Gastrocnemius medialis (tissue), 4 donors: ENCODE measurements around the gene EXOC2. TPM values are rescaled to one million over a fixed set of nuclear protein-coding genes. Genes with fewer than 3 reads are reported as not detected.

Experiments used
- ATAC-seq, 2 donors: fragments of 150-250 bp; one replicate each; pipeline ENCODE4 v1.9.1; 2016
- DNase-seq, 2 donors: peaks; one replicate each; pipeline ENCODE4 v3.0.0-alpha.2; 2019
- H3K27ac ChIP-seq, 4 donors: fragments of 200-600 bp; sonication (generic); 1 replicate in 1 of 4; 2 replicates in 3 of 4; pipeline ENCODE4 v1.5.1; 2016 to 2018; ENCODE audit warnings: mild to moderate bottlenecking in 2 of 4, moderate library complexity in 1 of 4
- H3K27me3 ChIP-seq, 3 donors: fragments of 200-600 bp; sonication (generic) in 2 of 3; 1 replicate in 1 of 3; 2 replicates in 2 of 3; pipeline versions ENCODE4 v1.5.1 to v1.6.0; 2016 to 2019; ENCODE audit warnings: mild to moderate bottlenecking in 1 of 3, moderate library complexity in 1 of 3
- H3K36me3 ChIP-seq, 2 donors: fragments of 200-600 bp; sonication (generic) in 1 of 2; one replicate each; pipeline ENCODE4 v1.5.1; 2017 to 2018
- H3K4me1 ChIP-seq, 2 donors: fragments of 200-600 bp; sonication (generic) in 1 of 2; one replicate each; pipeline ENCODE4 v1.5.1; 2016 to 2017; ENCODE audit warnings: mild to moderate bottlenecking in 2 of 2
- H3K4me3 ChIP-seq, 4 donors: fragments of 200-600 bp; sonication (generic) in 3 of 4; 1 replicate in 1 of 4; 2 replicates in 3 of 4; pipeline ENCODE4 v1.5.1; 2016 to 2019; ENCODE audit warnings: mild to moderate bottlenecking in 2 of 4
- H3K9me3 ChIP-seq, 3 donors: fragments of 200-600 bp; sonication (generic) in 2 of 3; 1 replicate in 1 of 3; 2 replicates in 2 of 3; pipeline ENCODE4 v1.5.1; 2016 to 2019
- CTCF ChIP-seq, 5 experiments: fragments of 450-650 bp in 3 of 5; fragments of 200-600 bp in 2 of 5; sonication (generic) in 2 of 5; IDR thresholded peaks in 4 of 5; conservative IDR thresholded peaks in 1 of 5; 1 replicate in 4 of 5; 2 replicates in 1 of 5; pipeline ENCODE4 v1.5.1; 2016 to 2019; ENCODE audit warnings: antibody characterized with exemption in 5 of 5, mild to moderate bottlenecking in 3 of 5, moderate library complexity in 3 of 5
- POLR2A ChIP-seq, 2 donors: fragments of 450-650 bp; IDR thresholded peaks; one replicate each; pipeline ENCODE4 v1.6.1; 2017; ENCODE audit warnings: antibody characterized with exemption in 2 of 2, mild to moderate bottlenecking in 2 of 2, moderate library complexity in 2 of 2
- in situ Hi-C, 4 donors: fragments of 200-750 bp; cut with MboI; loops; one replicate each; pipeline versions ENCODE4 v1.15.0 to v1.8.0; 2017; ENCODE audit warnings: low sequenced_read_pairs in 4 of 4
- intact Hi-C: fragments of 100-400 bp; cut with DNase I; formaldehyde crosslinking; loops from one replicate; pipeline ENCODE4 v1.15.1; 2023; ENCODE audit warnings: low total_unique reads
- total RNA-seq, 4 donors: library from RNA; depleted of rRNA; stranded (reverse); fragments of >200 nt; gene quantifications; one replicate each; pipeline versions ENCODE4 v1.1.0 to v1.2.3, GENCODE V29; 2016

Gene EXOC2
- total RNA-seq, 4 donors from 2014 or later: 12.6 to 16.4 (median 15.0) TPM

- TF ChIP-seq POLR2A (IDR thresholded peaks at IDR 0.05): no peak
- TF ChIP-seq CTCF (IDR thresholded peaks at IDR 0.05 in 4 of 5, conservative IDR thresholded peaks at IDR 0.05 in 1 of 5): no peak
Measured at GRCh38 chr6:683742-684440, 9.0 kb downstream of the EXOC2 start.

GRCh38 chr6:680666-681340 lies 12.1 kb downstream of the EXOC2 start:
- Histone ChIP-seq H3K27me3 (no peaks in the 10 kb centered on the region), H3K9me3 (no peaks in the 10 kb centered on the region), H3K4me1 (peaks cover 32 to 41% of the 10 kb centered on the region in 2 donors), H3K27ac (no peak overlapping the region), H3K4me3 (no peak overlapping the region), H3K36me3 (no peaks in the 10 kb centered on the region)
- DNase-seq (no peak), ATAC-seq (no peak)
- intact Hi-C loops (no loop called here), in situ Hi-C loops (no loop called here)
- TF ChIP-seq CTCF (IDR thresholded peaks at IDR 0.05 in 4 of 5, conservative IDR thresholded peaks at IDR 0.05 in 1 of 5) (no peak), POLR2A (IDR thresholded peaks at IDR 0.05) (no peak)

More at GRCh38 chr6:683742-684440, 9.0 kb downstream of the EXOC2 start:
- H3K27ac ChIP-seq: peak overlapping the region; percentile 29 to 50 (median 44)
- H3K27me3 ChIP-seq: no peaks in the 10 kb centered on the region
- peak overlapping the region; percentile 17 to 38 (median 30) for H3K4me3 ChIP-seq
- H3K9me3 ChIP-seq: no peaks in the 10 kb centered on the region
- in situ Hi-C loops (no loop called here), intact Hi-C loops (no loop called here)
- H3K36me3 ChIP-seq: no peaks in the 10 kb centered on the region
- ATAC-seq (peak; percentile 26 to 50), DNase-seq (no peak)
- H3K4me1 ChIP-seq: peaks cover 24 to 32% of the 10 kb centered on the region in 2 donors

GRCh38 chr6:680251-680650 lies 12.7 kb downstream of the EXOC2 start:
- H3K27ac ChIP-seq: no peak overlapping the region

GRCh38 chr6:679282-679681 lies 13.7 kb downstream of the EXOC2 start:
- no peaks in the 10 kb centered on the region for H3K36me3 ChIP-seq
- TF ChIP-seq POLR2A (IDR thresholded peaks at IDR 0.05) (no peak), CTCF (IDR thresholded peaks at IDR 0.05 in 4 of 5, conservative IDR thresholded peaks at IDR 0.05 in 1 of 5) (no peak)
- H3K9me3 ChIP-seq: no peaks in the 10 kb centered on the region
- intact Hi-C loops (no loop called here), in situ Hi-C loops (no loop called here)
- H3K27ac ChIP-seq: no peak overlapping the region
- H3K27me3 ChIP-seq: no peaks in the 10 kb centered on the region
- ATAC-seq: no peak
- no peak overlapping the region for H3K4me3 ChIP-seq
- DNase-seq: no peak
- H3K4me1 ChIP-seq: peaks cover 29 to 37% of the 10 kb centered on the region in 2 donors

More at GRCh38 chr6:680251-680650, 12.7 kb downstream of the EXOC2 start:
- H3K27me3 ChIP-seq: no peaks in the 10 kb centered on the region
- TF ChIP-seq POLR2A (IDR thresholded peaks at IDR 0.05): no peak
- no peak for TF ChIP-seq CTCF (IDR thresholded peaks at IDR 0.05 in 4 of 5, conservative IDR thresholded peaks at IDR 0.05 in 1 of 5)
- peaks cover 32 to 41% of the 10 kb centered on the region in 2 donors for H3K4me1 ChIP-seq
- no peaks in the 10 kb centered on the region for H3K9me3 ChIP-seq
- ATAC-seq (no peak), DNase-seq (no peak)
- intact Hi-C loops (no loop called here), in situ Hi-C loops (no loop called here)
- no peaks in the 10 kb centered on the region for H3K36me3 ChIP-seq
- H3K4me3 ChIP-seq: no peak overlapping the region
